GM19452 (cell line): ENCODE measurements around the gene BEX2.
"Not testable (repeated sequence)": the region's sequence is repeated elsewhere in the genome, so short reads cannot be mapped to it uniquely, and the experiment has no call there.

Source experiments
- ATAC-seq: cut with Tn5 transposase; IDR thresholded peaks from one replicate; pipeline ENCODE4 v1.9.1; 2021; ENCODE audit not compliant: unreplicated experiment

BEX2 gene

DNA sequence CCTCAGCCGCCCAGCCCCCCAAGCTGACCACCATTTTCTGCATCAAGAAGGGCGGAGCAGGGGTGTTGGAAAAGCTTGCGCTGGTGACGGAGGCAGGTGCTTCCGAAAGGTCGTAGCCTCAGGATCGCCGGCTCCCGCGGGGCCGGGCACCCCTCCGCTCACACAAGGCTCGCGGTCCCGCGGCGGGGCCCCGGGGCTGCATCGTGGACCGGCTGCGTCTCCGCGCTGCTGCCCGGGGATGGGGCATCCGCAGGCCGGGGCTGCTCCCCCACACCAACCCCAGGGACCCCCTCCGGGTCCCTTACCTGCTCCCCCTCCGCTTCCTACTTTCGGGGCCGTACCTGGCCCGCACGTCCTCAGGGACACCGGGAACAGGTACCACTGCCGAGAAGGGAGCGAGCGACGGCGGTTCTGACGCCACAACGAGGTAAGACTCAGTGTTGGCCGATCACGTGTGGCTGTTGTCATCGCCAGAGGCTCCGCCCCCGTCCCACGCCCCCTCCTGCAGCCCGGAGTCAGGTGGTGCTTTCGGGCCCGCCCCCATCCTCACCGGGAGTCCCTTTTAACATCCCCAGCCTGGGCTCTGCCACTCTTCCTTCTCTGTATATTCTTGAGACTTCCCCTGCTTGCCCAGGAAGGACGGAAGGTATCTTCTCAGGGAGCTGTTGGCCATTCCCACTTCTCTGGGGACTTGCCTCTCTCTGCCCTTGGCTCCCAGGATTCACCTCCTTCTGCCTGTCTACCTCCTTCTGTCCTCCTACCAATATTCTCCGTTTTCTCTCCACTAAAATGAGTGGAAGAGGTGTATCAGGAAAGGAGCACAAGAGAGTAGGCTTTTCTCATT is at the start of gene BEX2:
Gene BEX2 (minus strand): TSS at position 436 of the 844 bp plus-strand sequence. CDS start 1,014 bp downstream, outside the sequence.
- ATAC-seq, result peak; percentile 97

DNA sequence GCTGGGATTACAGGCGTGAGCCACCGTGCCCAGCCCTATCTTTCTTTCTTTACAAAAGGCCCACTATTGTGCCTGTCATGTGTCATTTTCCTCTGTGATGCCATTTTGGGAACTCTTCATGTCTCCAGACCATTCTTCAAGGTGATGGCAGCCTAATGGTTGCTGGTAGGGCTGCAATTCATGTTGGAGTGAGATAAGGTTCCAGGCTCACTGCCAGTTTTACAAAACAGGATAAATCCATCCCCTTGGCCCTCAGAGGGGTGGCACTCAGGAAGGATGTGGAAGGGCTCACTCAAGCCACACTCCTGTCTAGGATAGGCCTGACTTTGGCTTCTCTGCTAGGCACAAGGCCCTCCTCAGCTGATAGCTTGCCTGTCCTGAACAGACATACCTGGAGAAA is 49.3 kb upstream of the BEX2 start:
- no peak for ATAC-seq

- not testable (repeated sequence) for ATAC-seq
These were observed 48.8 kb upstream of the BEX2 start for GRCh38 chrX:103359605-103360004.

DNA sequence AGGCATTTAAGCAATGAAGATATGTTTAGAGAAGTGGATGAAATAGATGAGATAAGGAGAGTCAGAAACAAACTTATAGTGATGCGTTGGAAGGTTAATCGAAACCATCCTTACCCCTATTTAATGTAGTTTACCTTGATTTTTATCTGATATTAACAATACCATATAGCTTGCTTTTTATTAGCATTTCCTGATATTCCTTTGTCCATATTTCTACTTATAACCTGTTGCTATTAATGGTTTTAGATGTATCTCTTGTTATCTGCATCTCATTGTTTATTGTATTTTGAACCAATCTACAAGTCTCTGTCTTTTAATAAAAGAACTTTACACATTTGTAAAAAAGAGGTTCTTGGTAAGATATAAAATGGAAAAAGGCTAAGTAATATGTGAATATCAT is 47.1 kb upstream of the BEX2 start:
- ATAC-seq, result no peak

DNA sequence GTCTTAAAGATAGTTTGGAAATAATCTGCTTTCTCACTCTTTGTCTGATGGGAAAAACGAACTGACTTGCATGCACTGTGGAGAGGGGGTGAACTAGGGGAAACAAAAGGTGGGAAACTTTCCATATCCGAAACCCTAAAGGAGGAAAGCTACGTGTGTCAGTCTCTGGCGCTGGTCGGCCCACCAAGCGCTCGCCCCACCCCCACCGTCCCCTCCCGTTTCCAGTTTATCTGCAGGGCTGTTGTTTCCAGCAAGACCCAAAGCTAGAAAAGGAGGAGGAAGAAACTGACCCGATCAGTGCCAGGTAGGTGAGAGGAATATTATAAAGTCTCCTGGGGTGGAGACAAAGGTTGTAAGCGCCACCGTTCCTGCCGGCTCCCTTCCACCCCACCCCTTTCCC is 46.1 kb upstream of the BEX2 start:
- no peak for ATAC-seq

DNA sequence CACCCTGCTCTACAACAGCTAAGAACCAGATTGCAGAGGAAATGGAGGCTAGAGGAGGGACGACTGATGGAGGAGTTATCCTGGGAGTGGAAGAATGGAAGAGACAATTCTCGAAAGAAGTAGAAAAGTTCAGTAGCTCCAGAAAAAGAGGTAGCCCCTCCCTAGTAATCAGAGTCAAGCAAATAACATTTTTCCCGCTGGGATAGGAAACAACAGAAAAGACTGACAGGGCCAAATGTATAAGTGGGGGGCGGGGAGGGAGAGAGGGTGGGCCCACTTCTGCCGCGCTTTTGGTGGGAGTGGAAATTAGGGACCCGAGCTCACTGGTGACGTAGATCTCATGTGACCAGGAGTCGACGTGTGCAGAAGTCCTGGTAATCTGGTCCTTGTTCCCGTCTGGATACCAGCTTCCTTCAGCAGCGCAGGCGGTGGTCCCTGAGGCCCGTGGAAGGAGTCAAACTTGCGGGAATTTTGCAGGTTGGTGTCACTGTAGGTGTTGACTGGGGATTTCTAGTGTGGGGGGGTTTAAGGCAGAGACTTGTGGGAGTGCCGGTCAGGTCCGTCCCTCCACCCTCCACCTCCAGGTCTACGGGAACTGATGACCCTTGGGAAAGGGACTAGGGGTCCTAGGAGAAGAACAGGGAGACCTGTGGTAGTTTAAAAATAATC is 45.5 kb upstream of the BEX2 start, which contains the start of gene TCEAL9:
Gene TCEAL9 (plus strand): TSS at position 377 of the 669 bp plus-strand sequence. CDS start 1,179 bp downstream, outside the sequence.
- ATAC-seq, result no peak

DNA sequence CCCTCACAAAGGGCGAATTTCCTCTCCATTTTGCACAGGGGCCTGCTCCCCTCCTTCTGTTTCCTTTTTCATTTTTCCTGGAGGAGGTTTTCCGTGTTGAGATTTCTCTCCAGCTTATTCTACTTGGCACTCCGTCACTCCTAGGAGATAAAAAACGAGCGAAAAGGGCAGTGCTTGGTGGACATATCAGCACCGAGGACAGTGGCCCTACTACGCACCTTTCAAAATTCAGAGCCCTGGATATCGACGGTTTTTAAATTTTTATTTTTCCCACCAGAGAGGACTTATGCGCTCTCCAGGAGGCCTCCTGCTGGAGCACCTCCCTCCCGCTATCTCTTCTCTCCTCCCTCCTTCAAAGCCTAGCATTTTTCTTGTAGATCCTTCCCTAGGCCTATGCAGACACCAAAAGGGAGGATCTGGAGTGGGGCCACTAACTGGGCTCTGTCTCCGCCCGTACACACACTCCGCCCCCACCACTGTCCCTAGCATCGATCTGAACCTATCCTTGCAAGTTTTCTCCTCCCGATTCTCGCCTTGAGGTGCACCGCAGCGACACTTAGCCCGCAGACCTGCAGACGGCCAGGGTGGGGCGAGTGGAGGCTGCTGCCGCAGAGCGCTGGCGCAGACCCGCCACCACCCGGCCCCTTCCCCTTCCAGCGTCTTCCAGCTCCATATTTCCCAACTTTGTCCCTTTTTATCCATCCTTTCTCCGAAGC is 37.0 kb upstream of the BEX2 start:
- ATAC-seq, result no peak

DNA sequence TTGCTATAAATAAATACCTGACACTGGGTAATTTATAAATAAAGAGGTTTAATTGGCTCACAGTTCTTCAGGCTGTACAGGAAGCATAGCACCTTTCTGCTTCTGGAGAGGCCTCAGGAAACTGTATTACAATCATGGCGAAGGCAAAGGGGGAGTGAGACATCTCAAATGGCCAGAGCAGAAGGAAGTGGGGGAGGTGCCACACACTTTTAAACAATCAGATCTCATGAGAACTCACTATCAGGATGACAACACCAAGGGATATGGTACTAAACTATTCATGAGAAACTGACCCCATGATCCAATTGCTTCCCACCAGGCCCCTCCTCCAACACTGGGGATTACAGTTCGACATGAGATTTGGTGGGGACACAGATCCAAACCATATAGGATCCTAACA is 33.8 kb upstream of the BEX2 start:
- no peak for ATAC-seq

- ATAC-seq, result no peak
These were observed 32.3 kb upstream of the BEX2 start for GRCh38 chrX:103343105-103343504.

DNA sequence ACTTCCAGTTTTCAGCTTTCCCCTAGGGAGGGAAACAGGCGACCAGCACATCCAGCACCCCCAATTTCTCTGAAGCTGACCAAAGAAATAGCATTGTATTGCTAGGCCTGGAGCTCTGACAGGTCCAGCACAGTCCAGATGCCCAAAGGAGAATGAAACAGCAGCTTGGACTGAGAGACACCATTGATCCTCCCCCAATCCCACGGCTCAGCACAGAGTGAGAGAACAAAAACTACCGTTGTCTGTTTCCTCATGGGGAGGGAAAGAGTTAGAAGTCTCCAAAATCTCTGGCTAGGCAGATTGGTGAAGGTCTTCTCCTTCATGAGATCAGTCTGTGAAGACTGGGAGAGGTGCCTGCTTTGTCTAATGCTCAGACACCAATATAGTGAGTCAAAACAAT is 27.9 kb upstream of the BEX2 start:
- ATAC-seq, result no peak

DNA sequence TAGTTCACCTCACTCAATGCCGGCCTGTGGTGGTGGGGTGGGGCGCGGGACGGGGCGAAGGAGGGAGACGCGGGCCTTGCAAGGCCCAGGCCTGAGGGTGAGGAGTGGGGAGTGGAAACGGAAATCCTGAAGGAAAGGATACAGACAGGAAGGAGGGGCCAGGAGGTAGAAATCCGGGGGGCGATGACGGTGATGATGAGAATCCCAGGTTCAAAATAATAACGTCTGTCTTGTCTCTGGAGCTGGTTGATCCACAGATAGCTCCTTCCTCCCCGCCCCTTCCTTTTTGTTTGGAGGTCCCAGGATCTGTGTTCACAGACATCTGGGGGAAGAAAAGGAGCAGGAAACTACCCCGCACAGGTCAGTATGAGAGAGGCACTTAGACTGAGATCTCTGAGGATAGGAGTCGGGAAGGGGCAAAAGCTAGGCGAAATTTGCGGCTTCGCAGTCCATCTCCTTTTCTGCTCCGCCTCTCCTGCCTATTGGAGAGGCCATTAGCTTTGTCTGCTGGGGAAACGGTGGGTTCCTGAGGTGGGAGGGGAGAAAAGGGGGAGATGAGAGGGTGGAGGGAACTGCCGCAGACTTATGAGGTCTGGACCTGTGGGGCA is 20.0 kb upstream of the BEX2 start:
- no peak for ATAC-seq

- no peak for ATAC-seq
These were observed 19.2 kb upstream of the BEX2 start, which contains the start of gene TCEAL7 for GRCh38 chrX:103329991-103330390. TSS of gene TCEAL7 (plus strand) at chrX:103330239. CDS start at chrX:103331404, 1,165 bp downstream.

- no peak for ATAC-seq
These were observed 600 bp upstream of the BEX2 start for GRCh38 chrX:103311399-103311780.

- no peak for ATAC-seq
These were observed 783 bp downstream of the BEX2 start for GRCh38 chrX:103309860-103310554.

DNA sequence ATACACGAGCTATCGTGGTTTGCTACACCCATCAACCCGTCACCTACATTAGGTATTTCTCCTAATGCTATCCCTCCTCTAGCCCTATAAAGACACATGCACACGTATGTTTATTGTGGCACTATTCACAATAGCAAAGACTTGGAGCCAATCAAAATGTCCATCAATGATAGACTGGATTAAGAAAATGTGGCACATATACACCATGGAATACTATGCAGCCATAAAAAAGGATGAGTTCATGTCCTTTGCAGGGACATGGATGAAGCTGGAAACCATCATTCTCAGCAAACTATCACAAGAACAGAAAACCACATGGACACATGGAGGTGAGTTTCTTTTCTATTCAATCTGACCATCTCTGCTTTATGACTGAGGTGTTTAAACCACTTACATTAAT is 5.1 kb downstream of the BEX2 start:
- not testable (repeated sequence) for ATAC-seq

DNA sequence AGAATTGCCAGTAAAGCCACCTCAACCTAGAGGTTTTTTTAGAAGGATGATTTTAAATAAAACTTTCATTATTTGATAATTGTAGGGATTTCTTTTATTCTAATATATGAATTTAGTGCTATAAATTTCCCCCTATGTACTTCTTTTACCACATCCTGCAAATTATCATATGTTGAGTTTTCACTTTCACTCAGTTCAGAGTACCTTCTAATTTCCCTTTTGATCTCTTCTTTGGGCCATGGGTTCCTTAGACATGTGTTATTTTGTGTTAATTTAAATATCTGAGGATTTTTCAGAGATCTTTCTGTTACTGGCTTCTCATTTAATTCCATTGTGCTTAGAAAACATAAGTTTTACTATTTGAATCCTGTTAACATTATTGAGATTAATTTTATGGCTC is 6.1 kb downstream of the BEX2 start:
- ATAC-seq, result no peak

DNA sequence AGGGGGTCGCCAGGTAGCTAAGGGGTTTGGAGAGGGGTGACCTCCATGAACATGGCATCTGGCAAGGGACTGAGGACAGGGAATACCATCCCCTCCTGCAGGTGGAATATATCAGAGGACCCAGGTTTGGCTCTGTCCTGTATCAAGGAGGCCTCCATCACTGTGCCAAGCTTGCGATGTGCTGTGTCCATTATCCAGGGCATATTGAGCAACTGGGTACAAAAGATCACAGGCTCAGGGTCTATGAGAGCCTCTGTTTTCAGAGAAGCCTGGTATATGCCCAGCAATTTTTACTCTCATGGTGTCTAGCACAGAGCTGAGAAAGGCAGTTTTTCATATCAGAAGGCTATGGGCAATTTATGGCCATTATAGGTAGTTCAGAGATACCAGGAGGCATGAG is 17.7 kb downstream of the BEX2 start:
- ATAC-seq, result no peak

DNA sequence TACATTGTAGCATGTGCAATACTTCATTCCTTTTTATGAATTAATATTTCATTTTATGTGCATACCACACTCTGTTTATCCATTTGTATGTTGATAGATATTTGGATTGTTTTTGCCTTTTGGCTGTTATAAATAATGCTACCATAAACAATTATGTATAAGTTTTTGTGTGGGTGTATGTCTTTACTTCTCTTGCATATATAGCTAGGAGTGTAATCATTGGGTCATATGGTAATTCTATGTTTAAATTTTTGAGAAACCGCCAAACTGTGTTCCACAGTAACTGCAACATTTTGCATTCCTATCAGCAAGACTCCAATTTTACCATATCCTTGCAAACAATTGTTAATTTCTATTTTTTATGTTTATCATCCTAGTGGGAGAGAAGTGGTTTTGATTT is 31.2 kb downstream of the BEX2 start:
- no peak for ATAC-seq

DNA sequence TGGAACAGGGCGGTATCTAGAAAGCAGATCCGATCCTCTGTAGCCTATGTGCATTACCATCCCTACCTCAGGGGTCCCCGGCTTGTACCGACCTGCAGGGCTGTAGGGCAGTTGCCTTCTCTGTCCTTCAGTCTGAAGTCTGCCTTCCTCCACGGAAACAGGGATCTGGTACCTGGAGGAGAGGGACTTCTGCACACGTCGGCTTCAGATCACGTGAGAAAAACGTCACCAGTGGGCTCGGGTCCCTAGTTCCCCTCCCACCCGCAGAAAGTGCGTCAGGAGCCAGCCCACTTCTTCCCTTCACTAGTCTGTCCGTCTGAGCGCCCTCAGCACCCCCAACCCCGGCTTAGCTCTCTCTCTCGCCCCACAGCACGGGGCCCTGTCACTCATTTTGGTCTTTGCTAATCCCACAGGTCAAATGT is 34.2 kb downstream of the BEX2 start, which contains the start of gene TCEAL5:
Gene TCEAL5 (minus strand): TSS at position 170 of the 422 bp plus-strand sequence. CDS start 2,187 bp downstream, outside the sequence.
- ATAC-seq, result no peak

- ATAC-seq, result no peak
These were observed 34.7 kb downstream of the BEX2 start for GRCh38 chrX:103275947-103276567.
